Ishikawa (cell line): ENCODE data around the gene AUTS2.

Experiments used
- CEBPB ChIP-seq: IDR thresholded peaks from 2 replicates; pipeline ENCODE4 v1.6.1; 2012
- CREB1 ChIP-seq: IDR thresholded peaks from 2 replicates; pipeline ENCODE4 v1.6.1; 2012; ENCODE audit warnings: low read depth
- EGR1 ChIP-seq: IDR thresholded peaks from 2 replicates; pipeline ENCODE4 v1.6.1; 2012
- EP300 ChIP-seq: IDR thresholded peaks from 2 replicates; pipeline ENCODE4 v1.6.1; 2012; ENCODE audit warnings: borderline replicate concordance
- RAD21 ChIP-seq: IDR thresholded peaks from 2 replicates; pipeline ENCODE4 v1.6.1; 2012; ENCODE audit warnings: low read depth
- REST ChIP-seq: IDR thresholded peaks from 2 replicates; pipeline ENCODE4 v1.6.1; 2012; ENCODE audit warnings: low read depth, mild to moderate bottlenecking
- TEAD4 ChIP-seq: IDR thresholded peaks from 2 replicates; pipeline ENCODE4 v1.6.1; 2012
- ZBTB7A ChIP-seq: IDR thresholded peaks from 2 replicates; pipeline ENCODE4 v1.6.1; 2012; ENCODE audit warnings: low read depth
- TF ChIP-seq, protein P1 (sequence below): IDR thresholded peaks from 2 replicates; pipeline ENCODE4 v1.6.1; 2012

GRCh38 chr7:69631131-69631530 lies 32.9 kb downstream of the AUTS2 start:
- TF ChIP-seq EP300 (no peak), ZBTB7A (no peak), EGR1 (no peak), CEBPB (no peak), REST (no peak), TEAD4 (no peak), RAD21 (no peak), CREB1 (no peak)
- TF ChIP-seq, protein P1, sequence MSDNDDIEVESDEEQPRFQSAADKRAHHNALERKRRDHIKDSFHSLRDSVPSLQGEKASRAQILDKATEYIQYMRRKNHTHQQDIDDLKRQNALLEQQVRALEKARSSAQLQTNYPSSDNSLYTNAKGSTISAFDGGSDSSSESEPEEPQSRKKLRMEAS: no peak
